ENCODE measurements around the gene MTRF1L.
"Not testable (repeated sequence)": the region's sequence is repeated elsewhere in the genome, so short reads cannot be mapped to it uniquely, and the experiment has no call there.

The MTRF1L gene

DNA sequence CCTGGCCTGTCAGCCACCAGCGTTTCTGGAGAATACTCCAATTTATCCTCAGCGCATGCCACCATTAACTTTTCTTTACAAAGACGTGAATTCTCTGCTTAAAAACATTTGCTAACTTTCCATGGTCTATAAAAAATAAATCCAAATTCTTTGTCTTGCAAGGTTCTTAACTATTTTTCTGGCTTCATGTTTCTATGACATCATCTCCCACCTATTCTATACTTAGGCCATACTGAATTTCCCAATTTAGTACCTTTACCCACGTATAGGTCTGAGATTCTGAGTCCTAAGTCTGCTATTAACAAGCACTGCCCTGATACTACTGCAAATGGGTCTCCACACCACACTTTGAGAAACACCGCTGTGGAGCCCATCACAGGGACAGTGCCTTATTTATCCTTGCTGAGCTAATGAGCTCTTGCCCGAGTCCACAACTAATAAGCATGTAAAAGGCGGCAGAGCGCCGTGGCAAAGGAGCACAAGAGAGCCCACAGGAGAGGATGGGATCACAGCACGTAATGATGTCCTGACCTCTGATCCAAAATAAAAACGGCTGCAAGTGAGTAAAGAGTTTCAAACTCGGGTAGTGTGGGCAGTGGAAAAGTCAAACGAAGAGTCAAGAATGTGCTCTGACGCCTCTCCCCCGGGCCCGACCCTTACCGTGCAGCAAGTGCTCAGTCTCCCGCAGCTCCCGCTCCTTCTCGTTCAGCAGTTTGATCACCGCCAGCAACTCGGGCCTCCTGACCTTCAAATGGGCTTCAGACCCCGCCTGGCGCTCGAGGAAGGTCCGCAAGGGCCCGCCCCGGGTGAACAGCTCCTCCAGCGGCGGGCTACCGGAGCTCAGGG lies 519 bp downstream of the MTRF1L start:
- DNase-seq (ENCODE audit: low read depth in 3 of 3), result peak in 1 of 3 experiments; percentile 11

DNA sequence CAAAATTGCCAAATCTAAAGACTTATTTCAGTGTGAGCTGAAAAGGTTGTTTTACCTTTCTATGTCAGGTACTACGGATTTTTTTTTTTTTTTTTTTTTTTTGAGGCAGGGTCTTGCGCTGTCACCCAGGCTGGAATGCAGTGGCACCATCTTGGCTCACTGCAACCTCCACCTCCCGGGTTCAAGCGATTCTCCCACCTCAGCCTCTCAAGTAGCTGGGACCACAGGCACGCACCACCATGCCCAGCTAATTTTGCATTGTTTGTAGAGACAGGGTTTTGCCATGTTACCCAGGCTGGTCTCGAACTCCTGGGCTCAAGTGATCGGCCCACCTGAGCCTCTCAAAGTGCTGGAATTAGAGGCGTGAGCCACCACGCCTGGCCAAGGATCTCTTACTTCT lies 1.7 kb downstream of the MTRF1L start:
- not testable (repeated sequence) for DNase-seq (ENCODE audit: low read depth in 3 of 3)

DNA sequence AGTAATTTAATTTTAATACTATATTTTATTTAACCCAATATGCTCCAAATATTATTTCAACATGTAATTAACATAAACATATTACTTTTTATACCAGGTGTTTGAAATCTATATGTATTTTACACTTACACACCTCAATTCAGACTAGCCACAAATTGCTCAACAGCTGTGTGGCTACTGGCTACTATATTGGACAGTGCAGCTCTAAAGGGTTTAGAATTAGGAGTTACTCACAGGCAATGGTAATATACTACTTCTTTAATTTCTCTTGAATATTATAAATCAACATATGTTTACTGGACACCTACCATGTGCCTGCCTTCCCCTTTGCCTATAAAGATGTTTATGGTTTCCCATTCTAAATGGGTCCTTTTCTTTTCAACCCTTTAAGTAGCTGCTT lies 2.3 kb downstream of the MTRF1L start:
- no peak for DNase-seq (ENCODE audit: low read depth in 3 of 3)

DNA sequence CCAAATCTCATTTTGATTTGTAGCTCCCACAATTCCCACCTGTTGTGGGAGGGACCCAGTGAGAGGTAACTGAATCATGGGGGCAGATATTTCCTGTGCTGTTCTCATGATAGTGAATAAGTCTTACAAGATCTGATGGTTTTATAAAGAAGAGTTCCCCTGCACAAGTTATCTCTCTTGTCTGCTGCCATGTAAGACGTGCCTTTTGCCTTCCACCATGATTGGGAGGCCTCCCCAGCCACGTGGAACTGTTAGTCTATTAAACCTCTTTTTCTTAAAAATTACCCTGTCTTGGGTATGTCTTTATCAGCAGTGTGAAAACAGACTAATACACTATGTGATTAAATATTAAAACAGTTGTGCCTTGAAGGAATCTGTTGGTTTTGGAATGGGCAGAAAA lies 3.0 kb downstream of the MTRF1L start:
- DNase-seq (ENCODE audit: low read depth in 3 of 3), result not testable (repeated sequence)

DNA sequence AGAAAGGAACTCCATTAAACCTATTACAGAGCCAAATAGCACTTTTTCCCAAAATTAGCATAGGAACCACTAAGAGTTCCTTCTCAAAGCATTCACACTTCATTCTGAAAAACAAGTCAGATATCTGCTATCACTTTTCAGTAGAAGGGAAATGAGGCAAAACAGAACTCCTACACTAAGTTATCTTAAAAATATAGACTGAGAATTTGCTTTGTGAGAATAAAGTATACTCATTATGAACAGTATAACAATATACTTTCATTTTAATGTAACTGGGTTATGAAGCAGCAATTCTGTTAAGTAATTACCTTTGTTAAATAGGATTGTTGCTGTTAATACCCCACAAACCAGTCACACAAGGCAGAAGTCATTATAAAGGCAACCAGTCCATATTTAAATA lies 8.7 kb downstream of the MTRF1L start:
- no peak for DNase-seq (ENCODE audit: low read depth in 3 of 3)

DNA sequence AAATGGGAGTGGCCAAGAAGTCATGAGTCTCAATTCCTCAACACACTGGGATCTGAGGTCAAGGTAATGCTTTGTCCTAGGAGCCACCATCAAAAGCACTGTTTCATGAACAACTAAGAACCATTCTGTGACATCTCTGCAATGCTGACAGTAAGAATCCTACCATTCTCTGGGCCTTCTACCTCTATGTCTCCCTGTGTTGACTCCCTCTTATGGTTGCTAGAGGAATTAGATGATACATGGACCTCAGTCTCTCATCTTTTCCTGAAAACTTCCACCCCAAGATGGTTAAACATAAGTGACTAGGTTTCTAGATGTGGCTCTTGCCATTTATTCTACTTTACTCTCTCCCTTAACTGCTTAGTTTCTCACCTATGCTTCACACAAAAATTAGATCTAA lies 9.1 kb downstream of the MTRF1L start:
- no peak for DNase-seq (ENCODE audit: low read depth in 3 of 3)

DNA sequence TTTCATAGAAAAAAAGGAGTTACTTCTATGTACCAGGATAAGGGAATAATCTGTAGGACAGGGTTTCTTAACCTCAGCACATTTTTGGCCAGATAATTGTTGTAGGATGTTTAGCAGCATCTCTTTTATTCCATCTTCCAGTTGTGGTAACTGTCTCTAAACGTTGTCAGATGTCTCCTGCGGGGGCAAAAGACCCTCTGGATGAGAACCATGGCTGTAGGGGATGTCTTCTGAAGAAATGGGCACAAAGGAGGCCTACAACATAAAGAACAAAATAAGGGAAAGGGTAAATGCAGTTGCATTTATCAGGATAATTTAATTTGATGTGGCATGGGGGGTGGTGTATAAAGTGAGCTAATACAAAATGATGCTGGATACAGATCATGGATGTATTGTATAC lies 15.5 kb downstream of the MTRF1L start:
- DNase-seq (ENCODE audit: low read depth in 3 of 3), result no peak

DNA sequence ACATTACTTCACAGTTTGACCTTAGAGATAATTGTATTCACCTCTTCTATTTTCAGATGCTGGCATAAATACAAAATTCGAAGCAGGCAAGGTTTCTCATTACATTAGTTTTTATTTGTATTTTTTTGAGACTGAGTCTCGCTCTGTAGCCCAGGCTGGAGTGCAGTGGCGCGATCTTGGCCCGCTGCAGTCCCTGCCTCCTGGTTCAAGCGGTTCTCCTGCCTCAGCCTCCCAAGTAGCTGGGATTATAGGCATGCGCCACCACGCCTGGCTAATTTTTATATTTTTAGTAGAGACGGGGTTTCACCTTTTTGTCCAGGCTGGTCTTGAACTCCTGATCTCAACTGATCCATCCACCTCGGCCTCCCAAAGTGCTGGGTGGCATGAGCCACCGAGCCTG lies 17.2 kb downstream of the MTRF1L start:
- not testable (repeated sequence) for DNase-seq (ENCODE audit: low read depth in 3 of 3)

DNA sequence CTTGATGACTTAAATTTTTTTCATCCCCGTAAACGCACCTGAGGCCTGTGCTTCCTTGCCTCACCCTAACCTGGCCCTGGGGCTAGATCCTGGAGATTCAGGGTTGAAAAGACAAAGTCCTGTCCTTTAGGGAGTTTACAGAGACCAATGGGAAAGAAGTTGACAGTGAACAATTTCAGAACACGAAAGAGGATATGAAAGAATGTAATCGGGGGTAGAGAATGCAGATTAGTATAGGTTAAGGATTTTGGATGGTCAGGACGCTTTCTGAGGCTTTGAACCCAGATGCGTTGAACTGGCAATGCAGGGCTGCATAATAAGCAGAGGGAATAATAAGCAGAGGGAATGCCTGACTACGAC lies 18.0 kb downstream of the MTRF1L start:
- DNase-seq (ENCODE audit: low read depth in 3 of 3), result no peak

DNA sequence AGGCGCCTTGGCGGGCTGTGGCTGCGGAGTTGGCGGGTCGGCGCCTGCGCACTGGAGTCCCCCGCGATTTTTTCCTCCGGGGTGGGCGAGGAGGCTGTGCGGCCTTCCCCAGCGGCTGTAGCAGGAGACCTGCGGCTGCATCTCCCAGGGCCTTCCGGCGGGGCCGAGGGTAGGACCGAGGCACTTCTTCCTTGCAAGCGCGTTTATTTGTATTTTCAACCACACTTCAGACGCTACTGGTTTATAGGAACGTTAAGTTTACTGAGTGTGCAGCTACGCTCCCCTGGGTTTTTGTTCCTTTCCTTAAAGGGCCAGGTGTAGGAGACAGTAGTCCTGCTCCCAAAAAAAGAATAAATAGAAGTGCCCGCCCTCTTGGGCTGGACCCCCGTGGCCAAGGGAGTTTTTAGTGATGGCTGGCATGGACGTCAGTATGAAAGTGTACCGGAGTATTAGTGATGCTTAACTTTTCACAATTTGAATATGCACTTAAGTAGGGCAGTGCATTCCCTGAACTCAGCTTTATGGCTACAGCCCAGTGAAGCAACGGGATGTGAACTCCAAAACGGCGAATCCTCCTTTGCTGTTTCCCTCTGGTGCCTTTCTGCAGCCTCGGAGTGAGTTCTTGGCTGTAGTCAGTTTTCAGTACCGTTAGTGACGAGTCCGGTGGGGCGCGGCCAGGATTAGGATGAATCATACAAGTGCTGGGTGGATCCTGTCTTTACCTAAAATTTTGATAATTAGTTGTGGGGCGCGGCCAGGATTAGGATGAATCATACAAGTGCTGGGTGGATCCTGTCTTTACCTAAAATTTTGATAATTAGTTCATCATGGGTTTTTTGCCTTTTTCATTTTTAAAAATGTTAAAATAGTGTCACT lies 18.6 kb downstream of the MTRF1L start:
- DNase-seq (ENCODE audit: low read depth in 3 of 3), result peak; percentile 57 to 93 (median 92)

DNA sequence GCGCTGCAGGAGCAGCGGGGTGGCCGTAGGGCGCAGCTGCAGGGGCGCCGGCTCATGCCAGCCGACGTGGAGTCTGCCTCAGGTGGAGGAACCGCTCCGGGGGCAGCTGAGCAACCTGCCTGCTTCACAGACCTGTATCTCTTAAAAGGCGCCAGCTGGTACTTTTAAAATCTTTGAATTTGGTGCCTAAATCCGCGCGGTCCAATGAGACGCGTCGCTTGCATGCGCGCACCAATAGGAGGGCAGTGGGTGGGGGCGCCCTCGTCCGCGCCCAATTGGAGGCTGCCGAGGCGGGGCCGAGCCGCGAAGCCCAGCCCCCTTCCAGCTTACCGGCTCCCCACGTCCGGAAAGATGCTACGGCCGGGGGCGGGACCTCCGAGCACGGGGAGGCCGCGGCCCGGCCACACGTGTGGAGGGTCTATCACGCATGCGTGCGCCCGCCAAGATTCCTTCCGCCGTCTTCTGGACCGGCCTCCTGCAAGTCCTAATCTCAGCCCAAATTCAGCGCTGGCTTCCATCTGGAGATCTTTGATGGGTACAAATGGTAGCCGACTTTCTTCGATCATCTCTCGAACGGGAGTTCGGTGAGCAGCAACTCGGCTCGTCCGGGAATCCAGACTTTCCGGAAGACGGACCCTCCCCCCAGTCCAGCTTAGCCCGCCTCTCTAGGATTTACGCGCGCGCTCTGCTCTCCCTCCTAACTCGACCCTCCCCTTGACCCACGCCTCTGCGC lies 19.4 kb downstream of the MTRF1L start, which contains the start of gene FBXO5:
Gene FBXO5, minus strand, starts transcription at position 138 of the 733 bp plus-strand sequence. Its CDS starts 82 bp downstream, at position 56.
- peak; percentile 93 to 96 (median 94) for DNase-seq (ENCODE audit: low read depth in 3 of 3)

DNA sequence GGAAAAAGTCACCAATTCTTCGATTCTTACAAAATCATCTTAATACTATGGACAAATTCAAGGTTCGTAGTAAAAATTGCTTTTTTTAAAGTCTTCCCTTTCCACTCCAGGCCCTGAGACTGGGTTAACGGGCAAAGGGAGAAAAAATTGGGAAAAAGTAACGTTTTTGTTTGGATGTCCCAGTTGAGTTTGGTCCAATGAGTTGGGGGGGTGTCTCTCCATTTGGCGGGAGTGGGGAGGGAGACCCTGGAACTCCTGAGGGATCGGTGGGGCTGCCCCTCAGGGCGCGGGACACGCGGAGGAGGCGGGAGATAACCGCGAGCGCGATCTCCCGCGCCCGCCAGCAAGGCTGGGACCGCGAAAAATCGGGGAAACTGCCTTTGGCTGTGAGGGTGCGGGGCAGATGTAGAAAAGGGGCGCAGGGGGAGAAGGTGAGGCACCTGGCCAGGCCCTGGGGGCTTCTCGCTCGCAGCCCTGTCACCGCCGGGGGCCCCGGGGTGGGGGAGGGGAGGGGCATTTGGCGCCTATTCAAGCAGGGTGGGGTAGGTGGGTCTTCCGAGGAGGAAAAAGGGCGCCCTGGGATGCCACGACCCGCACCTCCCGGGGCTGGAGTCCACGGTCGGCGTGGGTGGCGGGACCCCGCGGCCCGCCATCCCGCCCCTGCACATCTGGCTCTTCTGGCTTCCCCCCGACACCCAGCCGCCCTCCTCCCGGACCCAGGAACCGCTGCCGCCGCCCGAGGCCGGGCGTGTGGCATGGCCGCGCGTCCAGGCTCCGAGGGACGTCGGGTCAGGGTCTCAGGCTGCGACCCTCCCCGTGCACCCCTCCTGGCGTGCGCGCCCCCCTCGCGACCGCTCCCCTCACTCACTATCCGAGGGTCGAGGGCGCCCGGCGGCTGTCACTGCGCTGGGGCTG lies 20.3 kb downstream of the MTRF1L start:
- DNase-seq (ENCODE audit: low read depth in 3 of 3), result peak in 1 of 3 experiments; percentile 35

DNA sequence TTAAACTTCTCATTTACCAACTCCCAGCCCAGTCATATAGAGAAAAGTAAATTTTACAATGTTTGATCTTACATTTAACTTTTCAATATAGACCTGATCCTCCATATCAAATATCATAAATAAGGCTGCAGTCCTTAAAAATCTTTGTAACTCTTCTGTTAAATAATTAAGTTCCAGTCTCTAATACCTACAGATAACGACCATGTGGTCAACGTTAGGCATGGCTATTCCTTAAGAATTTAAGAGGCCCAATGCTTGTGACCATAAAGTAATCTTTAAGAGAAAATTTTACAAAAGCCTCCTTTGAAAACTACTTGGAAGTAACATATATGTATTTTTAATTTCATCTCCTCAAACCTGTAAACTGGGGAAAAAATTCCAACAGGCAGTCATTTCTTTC lies 21.3 kb downstream of the MTRF1L start:
- no peak for DNase-seq (ENCODE audit: low read depth in 3 of 3)

DNA sequence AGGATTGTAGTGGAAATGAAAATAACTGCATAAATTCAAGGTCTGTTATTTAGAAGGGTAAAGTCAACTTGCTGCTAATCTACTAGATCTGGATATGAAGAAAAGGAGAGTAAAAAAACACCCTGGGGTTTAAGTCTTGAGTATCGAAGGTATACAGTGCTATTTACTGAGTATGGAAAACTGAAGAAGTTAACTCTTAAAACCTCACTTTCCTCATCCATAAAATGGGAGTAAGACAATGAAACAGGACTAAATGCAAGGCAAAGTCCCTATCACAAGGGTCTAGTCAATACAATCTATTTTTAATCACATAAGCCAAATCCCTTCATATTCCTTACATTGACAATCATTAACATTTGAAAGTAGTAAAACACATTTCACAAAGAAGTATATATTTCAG lies 21.9 kb downstream of the MTRF1L start:
- no peak for DNase-seq (ENCODE audit: low read depth in 3 of 3)

DNA sequence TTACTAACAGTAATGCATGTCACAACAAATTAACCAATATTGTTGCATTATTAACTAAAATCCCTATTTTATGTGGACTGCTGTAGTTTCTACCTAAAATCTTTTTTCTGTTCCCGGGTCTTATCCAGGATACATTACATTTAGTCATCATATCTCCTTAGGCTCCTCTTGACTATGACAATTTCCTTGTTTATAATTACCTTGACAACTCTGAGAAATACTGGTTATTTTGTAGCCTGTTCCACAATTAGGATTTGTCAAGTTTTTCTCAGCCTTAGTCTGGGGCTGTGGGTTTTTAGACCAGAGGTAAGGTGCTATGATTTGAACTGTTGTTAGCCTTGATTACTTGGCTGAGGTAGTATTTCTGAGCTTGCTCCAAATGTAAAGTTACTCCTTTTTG lies 23.4 kb downstream of the MTRF1L start:
- DNase-seq (ENCODE audit: low read depth in 3 of 3), result no peak

DNA sequence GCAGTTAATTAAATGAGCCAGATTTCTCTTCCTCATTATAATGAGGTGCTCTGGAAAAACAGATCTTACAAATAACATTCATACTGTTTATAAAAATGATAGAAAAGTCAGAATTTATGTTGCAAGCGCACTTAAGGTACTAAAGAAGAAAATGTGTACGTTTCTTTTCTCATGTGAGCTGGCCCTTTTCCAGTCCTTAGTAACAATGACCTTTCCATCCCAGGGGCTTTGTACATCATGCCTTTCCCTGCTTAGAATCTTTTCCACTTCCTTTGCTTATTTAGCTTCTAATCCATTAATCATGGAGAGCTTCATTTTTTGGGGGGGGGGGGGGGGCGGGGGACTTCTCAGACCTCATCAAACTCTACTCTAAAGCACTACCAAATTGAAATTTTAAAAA lies 24.5 kb downstream of the MTRF1L start:
- no peak for DNase-seq (ENCODE audit: low read depth in 3 of 3)

DNA sequence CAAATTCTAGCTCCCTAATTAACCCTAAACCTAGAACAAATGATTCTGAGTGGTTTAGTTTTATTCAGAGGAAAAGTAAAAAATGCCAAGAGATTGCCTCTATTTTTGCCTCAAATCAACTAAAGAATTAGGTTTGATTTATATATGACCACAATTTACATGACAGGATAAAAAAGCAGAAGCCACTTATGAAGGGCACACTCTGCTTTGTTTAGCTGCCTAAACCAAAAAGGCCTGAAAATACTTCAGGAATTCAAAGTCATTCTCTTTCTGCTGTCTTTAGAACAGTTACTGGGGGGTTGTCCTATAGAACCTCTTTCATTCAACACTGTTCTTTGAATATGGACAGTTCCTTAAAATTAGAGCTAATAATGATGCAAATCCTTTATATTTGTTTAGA lies 25.0 kb downstream of the MTRF1L start:
- DNase-seq (ENCODE audit: low read depth in 3 of 3), result no peak

DNA sequence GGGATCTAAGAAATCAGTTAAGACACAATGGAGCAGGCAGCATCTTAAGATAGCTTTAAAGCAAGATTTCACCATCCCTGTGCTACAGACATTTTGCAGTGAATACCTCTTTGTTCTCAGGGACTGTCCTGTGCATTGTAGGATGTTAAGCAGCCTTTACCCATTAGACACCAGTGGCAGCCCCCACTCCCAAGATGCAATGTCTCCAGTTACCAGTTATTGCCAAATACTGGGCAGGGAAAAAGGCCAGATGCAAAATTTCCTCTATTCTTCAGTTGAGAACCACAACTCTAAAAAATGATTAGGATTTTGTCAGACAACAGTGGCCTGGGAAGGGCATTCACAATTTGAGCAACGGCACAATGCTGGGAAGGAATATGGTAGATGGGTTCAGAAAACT lies 25.8 kb downstream of the MTRF1L start:
- DNase-seq (ENCODE audit: low read depth in 3 of 3), result no peak

DNA sequence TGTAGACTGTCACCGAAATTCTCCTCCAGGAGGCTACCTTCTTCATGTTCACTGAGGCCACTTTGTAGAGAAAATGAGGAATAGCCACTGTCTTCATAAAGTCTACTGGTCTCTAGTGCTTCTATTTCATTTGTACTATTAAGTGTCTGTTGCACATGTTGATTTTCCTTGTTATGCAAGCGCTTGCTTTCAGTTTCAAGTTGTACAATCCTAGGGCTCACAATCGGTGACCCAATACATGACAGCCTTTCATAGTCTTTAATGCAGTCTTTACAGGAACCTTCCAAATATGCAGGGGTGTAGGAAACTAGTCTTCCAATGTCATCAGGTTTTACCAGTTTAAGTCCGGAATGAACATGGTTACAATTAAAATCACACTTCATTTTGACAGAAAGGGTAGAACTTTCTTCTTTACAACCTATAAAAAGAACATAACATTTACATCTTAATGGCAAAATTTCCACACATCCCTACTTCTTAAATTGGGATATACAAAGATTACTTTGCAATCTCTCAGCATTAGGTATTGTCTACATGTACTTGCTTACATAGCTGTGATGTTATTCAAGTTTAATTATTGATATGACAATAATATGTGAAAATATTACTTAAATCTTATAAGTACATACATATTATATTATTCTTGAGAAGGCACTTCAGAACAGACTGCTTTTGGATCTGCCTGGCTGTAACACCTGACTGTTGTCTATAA lies 27.1 kb downstream of the MTRF1L start:
- DNase-seq (ENCODE audit: low read depth in 3 of 3), result no peak

DNA sequence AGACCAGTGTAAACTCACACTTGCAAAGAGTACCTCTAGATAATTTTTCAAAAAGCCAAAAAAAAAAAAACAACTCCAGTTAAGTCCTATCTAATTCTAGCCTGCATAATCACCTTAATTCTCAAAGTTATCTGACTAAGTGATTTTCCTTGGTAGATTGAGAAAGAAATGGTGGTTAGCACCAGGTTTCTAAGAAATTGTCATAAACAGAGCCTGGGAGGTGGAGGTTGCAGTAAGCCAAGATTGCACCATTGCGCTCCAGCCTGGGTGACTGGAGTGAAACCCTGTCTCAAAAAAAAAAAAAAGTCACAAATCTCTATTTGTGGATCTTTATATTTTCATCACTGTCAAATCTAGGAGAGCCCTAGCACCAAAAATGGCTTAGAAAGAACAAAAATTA lies 28.6 kb downstream of the MTRF1L start:
- DNase-seq (ENCODE audit: low read depth in 3 of 3), result no peak
